HL-60/S4 (cell line): ENCODE results near the gene E2F4.

Experiments used
- in situ Hi-C: fragments of 300-500 bp; cut with MboI; formaldehyde crosslinking; loops from 2 replicates; pipeline ENCODE4 v1.14.3; 2022; ENCODE audit warnings: low sequenced_read_pairs

E2F4 gene

GRCh38 chr16:67191995-67192681 lies at the start of gene E2F4:
Gene E2F4, plus strand, starts transcription at chr16:67192155. Its CDS starts 73 bp downstream, at chr16:67192228.
- in situ Hi-C loops, result no loop called here

GRCh38 chr16:67142342-67142741 lies 49.6 kb upstream of the E2F4 start:
- in situ Hi-C loops, result no loop called here

- in situ Hi-C loops, result no loop called here
Measured at GRCh38 chr16:67144943-67145342, 47.0 kb upstream of the E2F4 start.

- in situ Hi-C loops, result no loop called here
Measured at GRCh38 chr16:67145746-67146145, 46.2 kb upstream of the E2F4 start.

- in situ Hi-C loops, result no loop called here
Measured at GRCh38 chr16:67146523-67147357, 45.2 kb upstream of the E2F4 start.

GRCh38 chr16:67147437-67148140 lies 44.4 kb upstream of the E2F4 start:
- in situ Hi-C loops, result no loop called here

GRCh38 chr16:67148221-67148620 lies 43.7 kb upstream of the E2F4 start:
- in situ Hi-C loops, result no loop called here

- in situ Hi-C loops, result no loop called here
Measured at GRCh38 chr16:67148656-67149275, 43.2 kb upstream of the E2F4 start.

GRCh38 chr16:67149276-67150046 lies 42.5 kb upstream of the E2F4 start:
- in situ Hi-C loops, result loop anchor here (10.0 kb wide), 1 partner anchor 135 kb away; no protein-coding TSS in a partner anchor

- in situ Hi-C loops, result loop anchor here (10.0 kb wide), 1 partner anchor 135 kb away; no protein-coding TSS in a partner anchor
Measured at GRCh38 chr16:67150047-67150832, 41.7 kb upstream of the E2F4 start.

GRCh38 chr16:67150833-67151396 lies 41.0 kb upstream of the E2F4 start, which contains the start of gene B3GNT9:
Gene B3GNT9, minus strand, starts transcription at chr16:67150998. Its CDS starts 513 bp downstream, at chr16:67150485.
- in situ Hi-C loops, result loop anchor here (10.0 kb wide), 1 partner anchor 136 kb away; no protein-coding TSS in a partner anchor

GRCh38 chr16:67151431-67152097 lies 40.4 kb upstream of the E2F4 start:
- in situ Hi-C loops, result loop anchor here (10.0 kb wide), 1 partner anchor 137 kb away; no protein-coding TSS in a partner anchor

GRCh38 chr16:67154578-67155294 lies 37.2 kb upstream of the E2F4 start:
- in situ Hi-C loops, result loop anchor here (10.0 kb wide), 1 partner anchor 140 kb away; no protein-coding TSS in a partner anchor

- in situ Hi-C loops, result loop anchor here (10.0 kb wide), 1 partner anchor 141 kb away; no protein-coding TSS in a partner anchor
Measured at GRCh38 chr16:67155295-67156142, 36.4 kb upstream of the E2F4 start.

- in situ Hi-C loops, result loop anchor here (10.0 kb wide), 1 partner anchor 141 kb away; no protein-coding TSS in a partner anchor
Measured at GRCh38 chr16:67156143-67156844, 35.7 kb upstream of the E2F4 start.
